Sigmoid colon (tissue), 7 donors: ENCODE measurements around the gene QPCT. TPM values are rescaled to one million over a fixed set of nuclear protein-coding genes. Genes with fewer than 3 reads are reported as not detected.

ENCODE experiments used
- DNase-seq: peaks from one replicate; pipeline ENCODE4 v3.0.0-alpha.2; 2019
- H3K27ac ChIP-seq, 4 donors: fragments of 200-600 bp; sonication (generic); one replicate each; pipeline ENCODE4 v1.5.1; 2016 to 2019; ENCODE audit warnings: mild to moderate bottlenecking in 1 of 4
- H3K27me3 ChIP-seq, 3 donors: fragments of 200-600 bp; sonication (generic); one replicate each; pipeline ENCODE4 v1.5.1; 2019; ENCODE audit warnings: mild to moderate bottlenecking in 1 of 3
- H3K36me3 ChIP-seq, 4 donors: fragments of 200-600 bp; sonication (generic); one replicate each; pipeline ENCODE4 v1.5.1; 2016 to 2019
- H3K4me1 ChIP-seq, 4 donors: fragments of 200-600 bp; sonication (generic); one replicate each; pipeline ENCODE4 v1.5.1; 2017 to 2019
- H3K4me3 ChIP-seq, 4 donors: fragments of 200-600 bp; sonication (generic); one replicate each; pipeline ENCODE4 v1.5.1; 2017 to 2019; ENCODE audit warnings: mild to moderate bottlenecking in 2 of 4, moderate library complexity in 1 of 4
- H3K9me3 ChIP-seq, 4 donors: fragments of 200-600 bp in 3 of 4; sonication (generic) in 3 of 4; one replicate each; pipeline versions ENCODE4 v1.5.1 to v1.6.1; 2013 to 2019
- CTCF ChIP-seq, 4 experiments: fragments of 450-650 bp in 3 of 4; fragments of 200-600 bp in 1 of 4; IDR thresholded peaks; one replicate each; pipeline ENCODE4 v1.5.1; 2016 to 2019; ENCODE audit warnings: antibody characterized with exemption in 4 of 4, mild to moderate bottlenecking in 3 of 4, moderate library complexity in 2 of 4
- EP300 ChIP-seq, 4 donors: sonication (generic); formaldehyde crosslinking; IDR thresholded peaks; one replicate each; pipeline ENCODE4 v1.6.1; 2017; ENCODE audit warnings: antibody characterized with exemption in 4 of 4
- POLR2A ChIP-seq, 2 donors: fragments of 450-650 bp; IDR thresholded peaks; one replicate each; pipeline ENCODE4 v1.6.1; 2016; ENCODE audit warnings: antibody characterized with exemption in 2 of 2, mild to moderate bottlenecking in 2 of 2, moderate library complexity in 2 of 2
- POLR2AphosphoS5 ChIP-seq, 4 donors: sonication (generic); formaldehyde crosslinking; IDR thresholded peaks; one replicate each; pipeline ENCODE4 v1.6.1; 2017; ENCODE audit warnings: antibody characterized with exemption in 4 of 4
- WGBS, 2 donors: extraction: QIAGEN DNeasy Blood & Tissue Kit; methylation state at CpG; one replicate each; pipeline ENCODE4 v1.1.7; 2013; 5-methylcytosine and 5-hydroxymethylcytosine counted together
- intact Hi-C: fragments of 100-400 bp; cut with DNase I; formaldehyde crosslinking; loops from one replicate; pipeline ENCODE4 v1.15.1; 2023
- polyA plus RNA-seq, 3 donors: library from polyadenylated mRNA; stranded (reverse); fragments of 200-250 nt; gene quantifications; one replicate each; pipeline ENCODE4 v1.2.3, GENCODE V29; 2013
- total RNA-seq, 4 donors: library from RNA; depleted of rRNA; stranded (reverse); fragments of >200 nt; gene quantifications; one replicate each; pipeline ENCODE4 v1.1.0, GENCODE V29; 2016
- donor health status: healthy with polysubstance abuse.
- donor health status: Bipolar disorder and iron deficiency.
- donor health status: healthy.

The QPCT gene
- total and polyA plus RNA-seq, 7 donors = 1.2 to 94.9 (median 65.8) TPM

DNA sequence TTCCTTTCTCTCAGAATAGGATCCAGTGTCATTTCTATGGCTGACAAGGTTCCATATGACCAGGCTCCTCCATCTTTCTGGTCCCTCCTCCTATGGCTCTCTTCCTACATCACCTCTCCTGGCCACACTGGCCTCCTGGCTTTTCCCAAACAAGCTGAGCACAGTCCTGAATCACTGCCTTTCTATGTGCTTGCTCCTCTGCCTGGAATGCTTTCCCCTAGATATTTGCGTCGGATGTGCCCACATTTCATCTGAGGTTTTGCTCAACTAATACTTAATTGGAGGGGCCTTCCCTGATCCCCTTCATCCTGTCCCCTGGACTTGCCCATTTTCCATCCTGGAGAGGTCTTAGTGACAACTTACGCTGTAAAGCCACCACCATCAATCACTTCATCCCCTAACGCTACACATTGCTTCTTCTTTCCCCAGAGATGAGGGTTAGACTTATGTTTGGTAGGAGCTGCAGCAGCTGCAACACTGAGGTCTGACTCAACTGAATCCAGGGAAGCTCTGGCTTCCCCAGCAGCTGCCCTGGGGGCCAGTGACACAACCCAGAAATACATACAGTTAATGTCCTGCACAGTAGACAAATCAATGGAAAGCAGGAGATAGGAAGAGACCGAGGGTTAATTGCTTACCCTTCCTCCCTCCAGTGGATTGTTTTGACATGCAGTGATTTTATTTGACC, 42.9 kb downstream of the QPCT start:
- intact Hi-C loops = no loop called here
- no peaks in the 10 kb centered on the region for H3K27me3 ChIP-seq
- no peak overlapping the region for H3K4me3 ChIP-seq
- H3K9me3 ChIP-seq = no peaks in the 10 kb centered on the region
- H3K36me3 ChIP-seq = no peaks in the 10 kb centered on the region
- H3K27ac ChIP-seq = no peak overlapping the region
- DNase-seq = no peak
- H3K4me1 ChIP-seq = peaks cover 0 to 18% (median 2%) of the 10 kb centered on the region in 4 donors
- TF ChIP-seq EP300 (IDR thresholded peaks at IDR 0.05) (no peak), CTCF (IDR thresholded peaks at IDR 0.05) (no peak), POLR2A (IDR thresholded peaks at IDR 0.05) (no peak), POLR2AphosphoS5 (IDR thresholded peaks at IDR 0.05) (no peak)
- WGBS, 2 donors = 92 to 95% methylated on average over 5 of the region's 5 CpGs

- H3K4me3 ChIP-seq = no peak overlapping the region
- TF ChIP-seq POLR2AphosphoS5 (IDR thresholded peaks at IDR 0.05) = no peak
- TF ChIP-seq POLR2A (IDR thresholded peaks at IDR 0.05) = no peak
- no peak for TF ChIP-seq CTCF (IDR thresholded peaks at IDR 0.05)
- no peak for DNase-seq
- H3K9me3 ChIP-seq = no peaks in the 10 kb centered on the region
- intact Hi-C loops = no loop called here
- WGBS, 2 donors = 96% methylated on average over 2 of the region's 2 CpGs
- H3K36me3 ChIP-seq = no peaks in the 10 kb centered on the region
- H3K27me3 ChIP-seq = no peaks in the 10 kb centered on the region
- no peak overlapping the region for H3K27ac ChIP-seq
- peaks cover 0 to 18% (median 2%) of the 10 kb centered on the region in 4 donors for H3K4me1 ChIP-seq
These were observed 43.6 kb downstream of the QPCT start for GRCh38 chr2:37388074-37388473.

DNA sequence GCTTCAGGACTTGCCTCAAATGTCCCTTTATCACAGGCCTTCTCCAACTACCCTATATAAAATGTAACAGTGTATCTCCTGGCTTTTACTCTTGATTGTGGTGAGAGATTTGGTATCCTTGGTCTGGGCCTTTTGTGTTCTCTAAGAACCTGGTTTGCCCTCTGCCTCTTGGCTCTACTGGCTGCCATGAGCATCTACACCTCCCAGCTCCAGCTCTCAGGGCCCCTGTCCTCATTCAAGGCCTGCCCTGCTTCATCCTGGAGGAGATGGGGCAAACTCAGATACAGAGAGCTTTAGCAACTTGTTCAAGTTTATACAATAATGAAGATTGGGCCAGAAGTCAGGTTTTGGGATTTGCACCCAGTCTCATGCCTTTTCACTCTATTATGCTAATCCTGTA, 45.0 kb downstream of the QPCT start:
- Histone ChIP-seq H3K27ac (no peak overlapping the region), H3K36me3 (no peaks in the 10 kb centered on the region), H3K9me3 (no peaks in the 10 kb centered on the region), H3K27me3 (no peaks in the 10 kb centered on the region), H3K4me1 (peaks cover 0 to 18% (median 2%) of the 10 kb centered on the region in 4 donors), H3K4me3 (no peak overlapping the region)
- intact Hi-C loops = no loop called here
- DNase-seq = no peak
- TF ChIP-seq POLR2AphosphoS5 (IDR thresholded peaks at IDR 0.05) = no peak
- no peak for TF ChIP-seq POLR2A (IDR thresholded peaks at IDR 0.05)
- no peak for TF ChIP-seq EP300 (IDR thresholded peaks at IDR 0.05)
- no peak for TF ChIP-seq CTCF (IDR thresholded peaks at IDR 0.05)

GRCh38 chr2:37389989-37390765, 45.7 kb downstream of the QPCT start:
- DNase-seq = no peak
- H3K9me3 ChIP-seq = no peaks in the 10 kb centered on the region
- H3K4me1 ChIP-seq = peaks cover 0 to 18% (median 2%) of the 10 kb centered on the region in 4 donors
- no peak overlapping the region for H3K4me3 ChIP-seq
- 48 to 86% methylated on average over 5 of the region's 5 CpGs for WGBS, 2 donors
- H3K27ac ChIP-seq = peak overlapping the region in 1 of 4 donors; percentile 25
- H3K36me3 ChIP-seq = no peaks in the 10 kb centered on the region
- intact Hi-C loops = no loop called here
- peak in 1 of 4 donors; percentile 30 for TF ChIP-seq POLR2AphosphoS5 (IDR thresholded peaks at IDR 0.05)
- TF ChIP-seq CTCF (IDR thresholded peaks at IDR 0.05) = no peak
- no peak for TF ChIP-seq EP300 (IDR thresholded peaks at IDR 0.05)
- TF ChIP-seq POLR2A (IDR thresholded peaks at IDR 0.05) = no peak
- H3K27me3 ChIP-seq = no peaks in the 10 kb centered on the region
